Activated T-cell treated with anti-CD3 and anti-CD28 coated beads, Interleukin-2, amount 50 U/mL, for 48 hours (primary cell): ENCODE data around the gene DGLUCY.
A peak's percentile ranks its signal among the peaks of the same experiment; 100 is the strongest.
"Not testable (repeated sequence)": the region's sequence is repeated elsewhere in the genome, so short reads cannot be mapped to it uniquely, and the experiment has no call there.

Experiments used
- DNase-seq, 2 experiments: peaks; one replicate each; pipeline ENCODE4 v3.0.0-alpha.2; 2020

The DGLUCY gene

DNA sequence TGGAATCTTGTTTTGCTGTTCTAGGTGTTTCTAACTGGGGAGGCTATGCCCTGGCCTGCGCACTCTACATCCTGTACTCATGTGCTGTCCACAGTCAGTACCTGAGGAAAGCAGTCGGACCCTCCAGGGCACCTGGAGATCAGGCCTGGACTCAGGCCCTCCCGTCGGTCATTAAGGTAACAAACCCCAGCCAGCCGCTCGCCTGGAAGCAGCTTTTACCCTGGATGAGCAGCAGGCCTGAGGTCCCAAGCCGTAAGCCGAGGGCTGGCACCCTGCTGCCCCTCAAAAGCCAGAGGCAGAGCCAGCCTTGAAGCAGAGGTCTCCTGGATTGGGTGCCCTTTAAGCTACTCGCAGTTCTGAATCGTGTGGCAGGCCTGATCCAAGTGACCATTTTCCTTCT is 101.5 kb downstream of the DGLUCY start:
- DNase-seq = no peak

DNA sequence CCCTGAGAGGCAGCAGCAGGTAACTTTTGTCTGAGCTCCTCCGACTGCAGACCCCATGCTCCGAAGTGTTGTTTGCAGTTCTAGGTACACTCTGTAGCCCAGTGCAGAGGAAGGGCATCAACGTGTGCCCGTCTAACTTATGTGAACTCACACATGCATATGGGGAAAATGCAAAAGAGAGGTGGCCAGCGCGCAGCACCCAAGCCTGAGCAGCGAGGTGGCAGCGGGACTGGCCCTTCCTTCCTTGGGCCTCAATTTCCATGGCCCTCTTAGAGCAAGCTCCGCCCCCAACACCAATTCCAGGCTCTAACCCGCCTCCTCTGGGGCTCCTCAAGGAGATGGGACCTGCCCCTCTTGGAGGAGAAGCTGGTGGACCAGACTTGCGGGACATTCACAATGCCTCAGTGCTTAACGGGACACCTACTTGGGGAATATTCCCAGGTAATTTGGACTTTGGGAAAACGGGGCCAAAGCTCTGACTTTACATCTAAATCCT is 102.9 kb downstream of the DGLUCY start:
- no peak for DNase-seq

DNA sequence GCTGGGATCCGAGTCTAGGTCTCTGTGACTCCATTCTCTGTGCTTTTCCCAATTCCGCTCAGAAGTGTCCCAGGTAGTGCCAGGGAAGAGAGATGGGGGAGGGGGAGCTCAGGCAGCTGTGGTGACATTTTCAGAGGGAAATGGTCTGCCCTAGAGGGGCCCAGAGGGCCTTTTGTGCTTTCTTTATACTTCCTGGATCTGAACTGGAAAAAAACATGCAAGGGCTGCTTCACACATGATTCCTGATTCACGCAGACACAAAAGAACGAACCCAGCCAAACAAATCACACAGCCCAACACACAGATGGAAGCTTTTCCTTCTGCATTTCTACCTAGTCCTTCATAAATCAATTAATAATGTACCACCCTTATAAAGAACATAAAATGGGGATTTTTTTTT is 104.1 kb downstream of the DGLUCY start:
- no peak for DNase-seq

DNA sequence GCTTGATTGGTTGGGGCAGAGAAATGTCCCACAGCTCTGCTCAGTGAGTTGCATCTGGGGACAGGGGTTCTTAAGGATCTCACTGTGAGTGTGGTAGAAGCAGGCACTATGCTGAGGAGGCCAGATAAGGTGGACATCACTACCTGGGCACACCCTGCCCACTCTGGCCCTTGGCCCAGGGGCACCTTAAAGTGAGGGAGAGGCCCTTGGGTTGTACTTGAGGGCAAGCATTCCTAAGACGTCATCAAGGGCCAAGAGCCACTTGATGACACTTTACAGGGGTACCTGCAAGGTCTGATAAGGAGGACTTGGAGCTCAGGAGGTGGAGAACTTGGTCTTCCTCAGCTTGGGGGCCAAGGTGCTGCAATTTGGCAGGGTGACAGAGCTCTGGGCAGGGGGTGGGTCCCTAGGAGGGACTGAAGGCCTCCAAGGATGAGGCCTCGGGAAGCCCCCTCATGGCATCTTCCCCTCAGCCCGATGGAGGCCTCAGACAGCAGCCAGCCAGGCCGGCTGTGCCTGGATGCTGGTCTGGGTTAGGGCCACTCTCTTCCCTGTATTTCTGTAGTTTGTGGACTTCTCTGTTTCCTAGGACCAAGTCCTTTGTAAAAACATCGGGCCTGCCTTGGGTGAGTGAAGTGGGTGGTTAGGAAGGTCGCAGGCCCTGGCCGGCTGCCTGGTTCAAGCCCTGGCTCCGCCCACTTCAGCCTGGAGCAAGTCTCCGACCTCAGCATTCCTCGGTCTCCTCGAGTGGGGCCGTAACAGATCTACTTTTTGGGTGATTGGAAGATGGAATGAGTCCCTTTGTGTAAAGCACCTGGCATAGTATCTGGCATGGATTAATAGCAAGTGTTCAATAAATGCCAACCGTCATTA is 105.9 kb downstream of the DGLUCY start:
- DNase-seq = no peak

DNA sequence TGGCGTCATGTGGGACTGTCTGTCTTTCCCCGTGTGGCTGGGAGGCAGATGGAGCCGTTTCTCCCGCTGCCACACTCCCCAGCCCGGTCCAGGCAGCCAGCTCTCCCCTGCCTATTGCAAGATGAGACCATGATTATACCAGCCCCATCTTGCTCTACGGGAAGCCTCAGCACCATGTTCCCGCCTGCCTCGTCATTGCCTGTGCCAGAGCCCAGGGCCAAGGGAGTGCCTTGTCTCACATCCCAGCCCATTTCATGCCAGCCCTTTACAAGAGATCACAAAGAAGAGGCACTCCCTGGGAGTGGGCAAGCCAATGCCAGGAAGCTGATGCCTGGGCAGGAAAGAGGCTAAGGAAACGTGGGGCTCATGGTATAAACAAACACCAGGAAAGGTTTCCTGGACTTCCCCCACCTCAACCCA is 106.7 kb downstream of the DGLUCY start:
- DNase-seq = no peak

DNA sequence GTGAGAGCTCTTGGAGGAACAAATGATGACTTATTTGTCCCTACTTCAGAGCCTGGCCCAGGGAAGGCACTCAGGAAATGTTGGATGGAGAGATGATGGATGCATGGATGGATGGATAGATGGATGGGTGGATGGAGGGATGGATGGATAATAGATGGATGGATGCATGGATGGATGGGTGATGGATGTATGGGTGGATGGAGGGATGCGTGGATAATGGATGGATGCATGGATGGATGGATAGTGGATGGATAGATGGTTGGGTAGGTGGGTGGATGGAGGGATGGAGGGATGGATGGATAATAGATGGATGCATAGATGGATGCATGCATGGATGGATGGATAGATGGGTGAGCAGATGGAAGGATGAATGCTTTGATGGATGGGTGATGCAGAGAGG is 107.4 kb downstream of the DGLUCY start:
- DNase-seq = no peak

DNA sequence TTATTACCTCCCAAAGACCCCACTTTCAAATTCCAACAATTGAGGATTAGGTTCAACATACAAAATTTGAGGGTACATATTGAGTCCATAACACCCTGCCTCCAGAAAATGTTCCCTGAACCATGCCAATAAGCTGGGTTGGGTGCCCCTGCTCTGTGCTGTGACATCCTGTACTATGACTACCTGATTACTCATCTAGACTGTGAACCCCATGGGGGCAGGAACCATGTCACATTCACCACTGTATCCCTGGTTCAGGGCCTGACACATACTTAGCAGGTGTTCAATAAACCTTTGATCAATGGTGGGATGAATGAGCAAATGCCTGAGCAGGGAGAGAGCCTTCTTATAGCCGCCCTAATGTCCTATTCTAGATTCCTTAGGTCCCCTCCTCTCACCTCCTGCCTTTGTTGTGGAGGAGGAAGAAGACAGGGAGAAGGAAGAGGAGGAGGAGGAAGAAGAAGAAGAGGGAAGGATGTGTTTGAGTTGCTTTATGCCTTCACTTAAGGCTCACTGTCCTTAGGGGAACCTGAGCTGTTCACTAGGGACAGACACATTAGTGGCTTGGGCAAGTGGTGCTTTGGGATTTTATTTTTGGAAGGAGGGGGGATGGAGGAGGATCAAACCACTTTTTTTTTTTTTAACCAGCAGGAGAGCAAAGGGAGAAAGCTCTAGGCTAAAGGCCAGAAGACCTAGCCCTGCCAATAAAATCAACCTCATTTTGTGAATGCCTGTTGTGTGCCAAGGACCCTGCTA is 109.3 kb downstream of the DGLUCY start:
- no peak for DNase-seq

DNA sequence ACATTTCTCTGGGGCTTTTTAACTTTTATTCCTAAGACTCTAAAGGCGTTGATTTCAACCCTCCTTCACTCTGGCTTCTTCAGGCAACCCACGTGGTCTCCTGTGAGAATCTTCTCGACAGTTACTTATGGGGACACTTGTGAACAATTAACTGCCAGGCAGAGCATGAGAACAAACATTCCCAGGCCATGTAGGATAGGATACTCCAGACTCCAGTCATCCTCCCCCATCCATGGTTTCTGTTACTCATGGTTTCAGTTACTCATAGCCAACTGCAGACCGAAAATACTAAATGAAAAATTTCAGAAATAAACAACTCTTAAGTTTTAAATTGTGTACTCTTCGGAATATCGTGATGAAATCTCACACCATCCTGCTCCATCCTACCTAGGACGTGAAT is 111.2 kb downstream of the DGLUCY start:
- no peak for DNase-seq

DNA sequence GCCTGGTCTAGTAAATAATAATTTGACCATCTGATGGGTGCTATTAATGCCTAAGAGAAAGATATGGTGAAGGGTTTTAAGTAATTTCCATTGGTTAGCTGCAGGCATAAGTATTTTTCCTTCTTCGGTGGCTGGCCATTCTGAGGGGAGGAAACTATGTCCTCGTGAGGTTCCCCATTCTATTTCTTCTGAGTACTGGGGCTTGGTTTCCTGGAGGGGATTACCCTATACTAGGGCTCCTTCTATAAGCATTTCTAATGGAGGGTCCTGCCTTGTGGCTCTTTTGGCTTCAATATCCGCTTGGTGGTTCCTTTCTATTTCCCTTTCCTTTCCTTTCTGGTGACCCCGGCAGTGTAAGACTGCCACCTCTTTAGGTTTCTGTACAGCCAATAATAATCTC is 112.5 kb downstream of the DGLUCY start:
- not testable (repeated sequence) for DNase-seq

DNA sequence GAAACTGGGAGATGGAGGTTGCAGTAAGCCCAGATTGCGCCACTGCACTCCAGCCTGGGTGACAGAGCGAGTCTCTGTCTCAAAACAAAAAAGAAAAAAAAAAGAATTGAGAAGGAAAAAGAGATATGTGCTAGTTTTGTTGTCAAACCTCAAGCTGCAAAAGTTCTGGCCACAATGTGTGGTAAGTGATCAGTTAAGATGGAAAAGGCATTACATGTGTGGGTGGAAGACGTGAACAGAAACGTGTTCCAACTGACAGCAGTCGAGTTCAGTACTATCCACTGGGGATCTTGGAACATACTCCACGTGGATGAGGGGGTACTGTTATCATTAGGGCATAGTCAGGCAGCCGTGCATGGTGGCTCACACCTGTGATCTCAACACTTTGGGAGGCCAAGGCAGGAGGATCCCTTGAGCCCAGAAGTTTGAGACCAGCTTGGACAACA is 113.3 kb downstream of the DGLUCY start:
- peak; percentile 58 for DNase-seq

DNA sequence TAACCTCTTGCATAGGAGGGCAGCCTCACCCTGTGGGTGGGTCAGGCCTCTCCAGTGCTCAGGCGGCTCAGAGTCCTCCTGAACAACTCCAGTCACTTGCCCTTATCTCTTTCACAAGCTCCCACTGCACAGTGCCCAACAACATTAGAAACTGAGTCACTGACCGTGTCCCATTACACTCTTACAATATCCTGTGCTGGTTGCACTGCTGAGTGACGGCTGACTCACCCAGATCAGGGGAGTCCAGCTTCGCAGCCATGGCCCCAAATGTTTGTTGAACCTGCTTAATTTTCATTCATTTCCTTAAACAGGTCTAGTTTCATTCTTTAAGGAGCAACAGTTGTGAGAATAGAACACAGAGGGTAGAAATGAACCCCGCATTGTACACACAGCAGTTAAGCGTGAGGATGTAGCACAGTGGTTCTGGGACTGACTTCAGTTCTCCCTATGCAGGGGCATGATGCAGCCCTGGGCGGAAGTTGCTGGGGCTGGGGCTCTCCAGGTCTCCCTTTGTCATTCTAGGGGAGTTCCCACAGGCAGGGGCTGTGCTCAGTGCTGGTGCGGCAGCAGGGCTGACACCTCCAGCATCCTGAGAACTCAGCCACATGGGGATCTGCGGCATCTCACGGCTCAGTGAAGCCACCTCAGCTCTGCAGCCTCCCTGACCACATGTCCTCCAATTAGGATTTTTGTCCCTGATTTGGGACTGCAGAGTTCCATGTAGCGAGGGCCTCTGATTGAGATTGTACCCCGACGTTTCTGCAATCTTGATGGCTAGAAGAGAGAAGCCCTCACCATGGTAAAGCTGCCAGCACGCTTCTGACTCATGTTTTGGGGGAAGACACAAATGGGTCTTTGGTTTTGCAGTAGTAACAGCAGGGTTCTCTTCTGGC is 114.5 kb downstream of the DGLUCY start:
- peak; percentile 89 to 91 for DNase-seq

DNA sequence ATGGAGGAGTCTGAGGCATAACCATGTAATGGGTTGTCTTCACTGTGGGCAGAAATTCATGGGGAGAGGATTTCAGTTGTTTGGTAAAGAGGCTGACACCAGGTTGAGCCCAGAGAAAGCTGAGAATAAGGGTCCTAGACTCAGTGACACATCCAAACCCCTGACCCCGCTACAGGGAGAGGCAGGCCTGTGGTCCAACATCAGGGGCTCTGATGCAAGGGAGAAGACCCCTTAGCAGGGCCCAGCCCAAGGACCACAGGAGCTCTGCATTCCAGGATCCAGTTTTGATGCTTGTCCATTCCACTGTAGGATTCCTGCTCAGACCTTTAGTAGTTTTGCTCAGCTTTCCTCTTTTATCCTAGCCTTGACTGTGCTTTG is 115.1 kb downstream of the DGLUCY start:
- DNase-seq = peak in 1 of 2 experiments; percentile 52

DNA sequence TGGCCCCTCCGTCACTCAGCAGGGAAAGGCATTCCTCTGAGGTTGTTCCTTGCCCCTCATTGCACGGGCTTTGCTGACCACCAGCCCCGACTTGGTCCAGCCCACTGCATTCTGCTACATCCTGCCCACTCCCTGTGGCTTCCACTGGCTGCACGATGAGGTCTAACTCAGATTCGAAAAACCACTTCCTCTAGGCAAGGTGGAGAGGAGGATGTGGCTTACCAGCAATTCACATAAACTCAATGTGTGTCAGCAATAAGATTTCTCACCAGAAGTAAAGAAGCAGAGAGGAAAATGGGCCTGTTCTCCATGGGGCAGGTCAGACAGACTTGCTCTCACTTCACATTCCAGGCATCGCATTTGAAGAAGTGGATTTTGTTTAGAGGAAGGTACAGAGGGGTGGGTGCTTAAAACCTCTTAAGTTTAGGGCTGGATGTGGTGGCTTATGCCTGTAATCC is 115.9 kb downstream of the DGLUCY start:
- peak; percentile 78 to 80 for DNase-seq

DNA sequence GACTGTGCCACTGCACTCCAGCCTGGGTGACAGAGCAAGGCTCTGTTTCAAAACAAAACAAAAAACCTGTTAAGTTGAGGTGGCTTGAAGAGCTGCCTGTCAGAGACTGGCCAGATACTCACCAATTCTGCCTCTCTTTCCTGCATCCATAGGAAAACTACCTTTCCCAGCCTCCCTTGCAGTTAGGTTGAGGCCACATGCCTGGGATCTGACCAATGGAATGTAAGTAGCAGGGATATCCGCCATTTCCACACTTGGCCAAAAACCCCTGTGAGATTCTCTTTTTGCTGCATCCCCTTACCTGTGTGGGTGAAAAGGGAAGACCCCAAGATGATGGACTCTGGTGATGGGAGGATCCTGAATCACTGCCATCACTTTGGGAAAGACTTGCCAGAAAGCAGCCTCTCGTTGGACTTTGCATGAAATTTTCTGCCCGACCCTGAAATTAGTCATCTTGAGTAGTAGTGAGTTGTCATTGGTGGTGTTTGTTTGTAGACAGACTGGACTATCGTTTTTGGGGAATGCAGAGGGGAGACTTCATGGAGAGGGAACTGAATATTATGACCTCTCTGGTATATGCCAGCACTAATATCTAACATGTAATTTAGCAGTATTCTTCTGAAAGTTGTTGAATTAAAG is 116.6 kb downstream of the DGLUCY start:
- no peak for DNase-seq

DNA sequence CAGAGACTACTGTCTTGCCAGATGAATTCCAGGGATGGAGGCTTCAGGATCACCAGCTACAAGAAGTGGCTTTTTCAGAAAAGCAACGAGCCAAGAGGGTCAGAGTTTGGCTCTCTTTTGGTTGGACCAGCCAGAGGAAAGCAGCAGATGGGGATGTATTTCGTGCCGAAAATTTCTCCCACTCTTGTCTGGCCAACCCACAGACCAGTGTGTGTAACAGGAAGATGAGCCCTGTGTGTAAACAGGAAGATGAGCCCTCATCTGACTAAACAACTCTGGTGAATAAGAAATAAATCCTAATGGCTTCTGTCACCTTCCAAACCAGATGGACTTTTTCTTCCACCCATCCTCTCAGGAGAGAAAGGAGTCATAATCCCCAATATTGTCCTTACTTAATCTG is 117.6 kb downstream of the DGLUCY start:
- DNase-seq = no peak

DNA sequence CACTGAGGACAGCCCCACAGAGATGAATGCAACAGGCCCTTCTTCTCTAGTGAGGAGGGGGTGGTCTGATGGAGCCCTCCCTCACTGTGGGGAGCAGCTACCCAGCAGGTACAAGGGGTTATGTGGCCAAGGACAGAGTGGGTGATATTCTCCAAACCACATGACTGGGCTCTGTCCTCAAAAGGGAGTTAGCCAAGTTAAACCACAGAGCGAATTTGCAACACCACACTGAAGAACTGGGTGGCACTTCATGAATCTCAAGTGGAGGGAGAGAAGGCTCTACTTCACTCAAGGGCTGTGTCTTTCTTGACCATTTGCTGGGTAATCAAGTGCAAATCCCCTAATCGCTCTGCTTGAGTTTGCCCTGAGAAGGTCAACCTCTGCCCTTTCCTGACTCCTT is 118.2 kb downstream of the DGLUCY start:
- DNase-seq = no peak

DNA sequence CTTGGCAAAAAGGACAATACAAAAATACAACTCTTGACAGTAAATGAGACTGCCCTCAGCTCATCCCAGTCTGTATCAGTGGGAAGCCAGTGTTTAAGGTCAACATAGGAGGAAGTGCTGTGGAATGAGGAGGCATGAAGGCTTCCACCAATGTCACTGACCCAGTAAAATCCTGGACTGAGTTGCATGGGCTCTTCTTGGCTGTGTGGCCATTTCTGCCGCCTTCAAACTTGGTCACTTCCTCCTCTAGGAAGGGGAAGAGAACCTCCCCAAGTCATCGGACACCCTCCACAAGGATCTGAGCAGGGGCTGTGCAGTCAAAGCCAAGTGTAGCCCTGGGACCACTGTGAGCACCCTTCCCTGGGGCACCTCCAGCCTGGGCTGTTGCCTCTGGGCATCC is 118.7 kb downstream of the DGLUCY start:
- no peak for DNase-seq

DNA sequence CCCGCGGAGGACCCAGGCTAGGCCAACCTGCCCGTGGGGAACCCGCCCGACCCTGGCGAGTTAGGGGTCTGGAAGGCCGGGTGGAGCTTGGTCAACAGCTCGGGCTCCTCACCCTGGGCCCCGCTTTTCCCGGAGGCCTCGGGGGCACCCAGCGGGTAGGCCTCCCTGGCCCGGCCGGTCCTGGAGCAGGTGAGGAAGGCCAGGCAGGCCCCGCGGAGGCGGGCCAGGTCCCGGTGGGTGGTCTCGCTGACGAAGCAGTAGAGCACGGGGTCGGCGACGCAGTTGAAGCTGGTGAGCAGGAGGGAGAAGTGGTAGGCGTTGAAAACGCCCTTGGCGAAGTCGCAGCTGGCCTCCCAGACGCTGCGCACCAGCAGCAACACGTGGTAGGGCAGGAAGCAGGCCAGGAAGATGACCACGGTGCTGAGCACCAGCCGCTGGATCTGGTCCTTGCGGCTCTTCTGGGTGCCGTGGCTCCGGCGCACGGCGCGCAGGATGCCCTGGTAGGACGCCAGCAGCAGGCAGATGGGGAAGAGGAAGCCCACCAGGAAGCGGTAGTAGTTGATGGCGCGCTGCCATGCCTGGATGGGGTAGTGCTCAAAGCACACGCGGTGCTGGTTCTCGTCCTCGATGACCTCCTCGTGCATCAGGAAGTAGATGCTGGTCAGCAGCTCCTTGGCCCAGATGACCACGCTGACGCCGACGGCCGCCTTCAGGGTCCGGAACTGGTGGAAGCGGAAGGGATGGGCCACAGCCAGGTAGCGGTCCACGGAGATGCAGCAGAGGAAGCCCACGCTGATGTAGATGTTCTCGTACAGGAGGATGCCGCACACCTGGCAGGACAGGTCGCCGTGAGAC is 120.3 kb downstream of the DGLUCY start:
- no peak for DNase-seq

DNA sequence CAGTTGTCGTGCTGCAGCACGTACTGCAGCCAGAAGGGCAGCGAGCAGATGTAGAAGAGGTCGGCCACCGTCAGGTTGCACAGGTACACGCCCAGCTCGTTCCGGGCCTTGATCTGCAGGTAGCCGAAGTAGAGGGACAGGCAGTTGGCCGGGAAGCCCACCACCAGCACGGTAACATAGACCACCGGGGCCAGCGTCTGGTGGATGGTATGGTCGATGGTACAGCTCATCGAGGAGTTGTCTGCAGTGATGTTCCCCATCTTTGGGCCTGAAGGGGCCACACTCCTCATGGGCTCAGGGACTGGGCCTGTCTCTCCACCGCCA is 120.9 kb downstream of the DGLUCY start:
- DNase-seq = no peak

DNA sequence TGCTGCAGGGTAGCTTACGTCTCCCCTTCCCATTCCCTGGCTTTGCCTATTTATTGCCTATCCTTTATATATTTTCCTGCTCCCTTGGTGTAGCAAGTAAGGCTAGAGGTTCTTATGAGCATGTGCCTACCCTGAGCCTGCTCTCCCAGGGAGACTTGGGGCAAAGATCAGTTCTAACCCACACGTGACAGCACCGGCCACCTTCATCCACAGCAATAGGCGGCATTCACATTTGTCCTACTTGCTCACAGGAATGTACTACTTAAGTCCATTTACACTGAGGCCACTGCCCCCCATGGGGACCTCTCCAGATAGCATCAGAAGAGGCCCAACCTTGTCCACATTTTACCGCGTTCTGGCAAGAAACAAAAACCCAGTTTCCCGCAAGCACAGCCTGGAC is 122.0 kb downstream of the DGLUCY start:
- DNase-seq = no peak

DNA sequence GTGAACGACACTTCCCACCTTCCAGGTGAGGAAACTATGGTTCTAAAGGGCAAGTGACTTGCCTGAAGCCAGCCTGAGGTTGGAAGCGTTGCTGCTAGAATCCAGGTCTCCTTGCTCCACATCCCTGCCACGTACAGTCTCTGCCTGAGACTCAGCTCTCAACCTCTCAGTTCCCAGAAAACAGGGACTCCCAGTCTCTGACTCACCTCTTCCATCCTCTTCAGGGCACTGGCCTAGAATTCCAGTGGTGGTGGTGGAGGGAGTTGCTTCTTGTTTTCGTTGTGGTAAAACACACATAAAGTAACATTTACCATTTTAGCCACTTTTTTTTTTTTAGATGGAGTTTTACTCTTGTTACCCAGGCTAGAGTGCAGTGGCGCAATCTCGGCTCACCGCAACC is 123.3 kb downstream of the DGLUCY start:
- no peak for DNase-seq

DNA sequence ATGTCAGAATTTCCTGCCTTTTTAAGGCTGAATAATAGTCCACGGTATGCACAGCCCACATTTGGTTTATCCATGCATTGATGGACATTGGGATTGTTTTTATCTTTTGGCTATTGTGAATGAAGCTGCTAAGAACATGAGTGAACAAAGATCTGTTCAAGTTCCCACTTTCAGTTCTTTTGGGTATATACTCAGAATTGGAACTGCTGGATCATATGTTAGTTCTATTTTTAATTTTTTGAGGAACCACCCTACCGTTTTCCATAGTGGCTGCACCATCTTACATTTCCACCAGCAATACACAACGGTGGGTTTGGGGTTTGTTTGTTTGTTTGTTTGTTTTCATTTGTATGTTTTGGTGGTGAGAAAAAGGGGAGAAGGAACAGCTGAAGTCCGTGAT is 124.2 kb downstream of the DGLUCY start:
- DNase-seq = no peak
